Aorta (tissue), 5 donors: Measurements from ENCODE around the gene GNB2. TPM values are rescaled to one million over a fixed set of nuclear protein-coding genes. Genes with fewer than 3 reads are reported as not detected.

Experiments
- ATAC-seq: fragments of 200-7000 bp; cut with Tn5 transposase; one replicate; pipeline ENCODE4 v1.9.1; 2022; ENCODE audit warnings: moderate library complexity; ENCODE audit not compliant: low FRiP score
- DNase-seq, 2 donors: peaks; one replicate each; pipeline ENCODE4 v3.0.0-alpha.2; 2020
- H3K27ac ChIP-seq, 2 donors: one replicate each; pipeline ENCODE4 v1.5.1; 2013; ENCODE audit warnings: low read length in 2 of 2, mild to moderate bottlenecking in 2 of 2, moderate library complexity in 2 of 2, control low read depth in 1 of 2, inconsistent platforms in 1 of 2, low read depth in 1 of 2
- H3K27me3 ChIP-seq, 2 donors: one replicate each; pipeline ENCODE4 v1.6.1; 2013; ENCODE audit warnings: control low read depth in 1 of 2, low read length in 1 of 2, mild to moderate bottlenecking in 1 of 2, moderate library complexity in 1 of 2; ENCODE audit not compliant: insufficient read depth in 2 of 2, control insufficient read depth in 1 of 2
- H3K36me3 ChIP-seq, 2 donors: one replicate each; pipeline ENCODE4 v1.6.1; 2013; ENCODE audit warnings: control low read depth in 1 of 2, low read length in 1 of 2, mild to moderate bottlenecking in 1 of 2; ENCODE audit not compliant: insufficient read depth in 2 of 2, control insufficient read depth in 1 of 2
- H3K4me1 ChIP-seq, 2 donors: one replicate each; pipeline ENCODE4 v1.6.1; 2013; ENCODE audit warnings: low read length in 2 of 2, control low read depth in 1 of 2, mild to moderate bottlenecking in 1 of 2, moderate library complexity in 1 of 2; ENCODE audit not compliant: insufficient read depth in 2 of 2, control insufficient read depth in 1 of 2
- H3K4me3 ChIP-seq, 2 donors: one replicate each; pipeline ENCODE4 v1.5.1; 2013; ENCODE audit warnings: low read length in 2 of 2, control low read depth in 1 of 2, mild to moderate bottlenecking in 1 of 2
- H3K9me3 ChIP-seq: one replicate; pipeline ENCODE4 v1.6.1; 2013; ENCODE audit warnings: mild to moderate bottlenecking, low read length; ENCODE audit not compliant: control insufficient read depth
- WGBS, 2 donors: extraction: QIAGEN DNeasy Blood & Tissue Kit; methylation state at CpG; one replicate each; pipeline ENCODE4 v1.1.7; 2013; 5-methylcytosine and 5-hydroxymethylcytosine counted together
- intact Hi-C, 2 donors: fragments of 100-400 bp; cut with DNase I; formaldehyde crosslinking; loops; one replicate each; pipeline versions ENCODE4 v1.14.2 to v1.15.0; 2022
- polyA plus RNA-seq, 2 donors: library from polyadenylated mRNA; stranded (reverse); fragments of 200-250 nt; gene quantifications; one replicate each; pipeline ENCODE4 v1.2.3, GENCODE V29; 2013
- total RNA-seq, 2 donors: library from RNA; stranded (reverse); fragmentation: NEBNext Ultra II Directional; extraction: Animal tissue kit (Norgen Biotek cat#: 25700); gene quantifications; one replicate each; pipeline ENCODE4 v1.2.1, GENCODE V29; 2021
- donor health status: healthy with polysubstance abuse.
- donor health status: Bipolar disorder and iron deficiency.
- donor health status: DM: no; HTN: no; CAD: no.
- donor health status: DM: no; HTN: no; CAD: no.
- donor health status: DM: yes; HTN: yes; CAD: no.

Gene GNB2
- total and polyA plus RNA-seq, 4 donors: 107 to 227 (median 195) TPM

DNA sequence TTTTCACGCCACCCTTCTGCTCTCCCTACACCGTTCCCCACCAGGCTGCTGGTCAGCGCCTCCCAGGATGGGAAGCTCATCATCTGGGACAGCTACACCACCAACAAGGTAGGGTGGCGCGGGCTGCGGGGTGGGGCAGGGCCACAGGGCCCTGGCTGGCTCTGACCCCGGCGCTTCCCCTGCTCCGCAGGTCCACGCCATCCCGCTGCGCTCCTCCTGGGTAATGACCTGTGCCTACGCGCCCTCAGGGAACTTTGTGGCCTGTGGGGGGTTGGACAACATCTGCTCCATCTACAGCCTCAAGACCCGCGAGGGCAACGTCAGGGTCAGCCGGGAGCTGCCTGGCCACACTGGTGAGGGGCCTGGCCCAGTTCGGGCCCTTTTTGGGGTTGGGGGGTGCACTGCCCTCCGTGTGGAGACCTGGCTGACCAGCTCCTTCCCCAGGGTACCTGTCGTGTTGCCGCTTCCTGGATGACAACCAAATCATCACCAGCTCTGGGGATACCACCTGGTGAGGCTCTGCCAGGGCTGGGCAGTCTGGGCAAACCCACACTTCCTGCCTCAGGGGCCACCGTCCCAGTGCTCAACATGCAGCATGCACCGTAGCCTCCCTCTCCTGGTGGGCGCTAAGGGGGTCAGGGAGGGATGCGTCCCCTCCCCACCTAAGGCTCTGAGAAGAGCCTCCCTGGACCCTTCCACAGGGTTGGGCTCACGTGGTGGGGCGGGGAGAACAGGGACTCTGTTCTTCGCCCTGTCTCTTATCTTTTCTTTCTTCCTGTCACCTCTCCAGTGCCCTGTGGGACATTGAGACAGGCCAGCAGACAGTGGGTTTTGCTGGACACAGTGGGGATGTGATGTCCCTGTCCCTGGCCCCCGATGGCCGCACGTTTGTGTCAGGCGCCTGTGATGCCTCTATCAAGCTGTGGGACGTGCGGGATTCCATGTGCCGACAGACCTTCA, 4.0 kb downstream of the GNB2 start:
- H3K4me3 ChIP-seq: no peak overlapping the region
- 85 to 87% methylated on average over 36 of the region's 36 CpGs for WGBS, 2 donors

DNA sequence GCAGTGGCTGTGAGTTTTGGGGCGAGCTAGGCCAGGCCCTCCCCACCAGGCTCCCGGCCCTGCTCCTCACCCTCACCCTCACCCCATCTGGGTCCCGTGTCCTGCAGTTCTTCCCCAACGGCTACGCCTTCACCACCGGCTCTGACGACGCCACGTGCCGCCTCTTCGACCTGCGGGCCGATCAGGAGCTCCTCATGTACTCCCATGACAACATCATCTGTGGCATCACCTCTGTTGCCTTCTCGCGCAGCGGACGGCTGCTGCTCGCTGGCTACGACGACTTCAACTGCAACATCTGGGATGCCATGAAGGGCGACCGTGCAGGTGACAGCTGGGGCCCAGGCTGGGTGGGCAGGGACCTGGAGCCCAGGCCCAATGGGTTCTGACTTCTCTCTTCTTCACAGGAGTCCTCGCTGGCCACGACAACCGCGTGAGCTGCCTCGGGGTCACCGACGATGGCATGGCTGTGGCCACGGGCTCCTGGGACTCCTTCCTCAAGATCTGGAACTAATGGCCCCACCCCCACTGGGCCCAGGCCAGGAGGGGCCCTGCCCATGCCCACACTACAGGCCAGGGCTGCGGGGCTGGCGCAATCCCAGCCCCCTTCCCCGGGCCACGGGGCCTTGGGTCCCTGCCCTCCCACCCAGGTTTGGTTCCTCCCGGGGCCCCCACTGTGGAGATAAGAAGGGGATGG, 4.9 kb downstream of the GNB2 start:
- WGBS, 2 donors: 68 to 69% methylated on average over 35 of the region's 35 CpGs
- H3K27me3 ChIP-seq: no peaks in the 10 kb centered on the region
- no peaks in the 10 kb centered on the region for H3K9me3 ChIP-seq
- no peak overlapping the region for H3K4me3 ChIP-seq
- H3K4me1 ChIP-seq: no peaks in the 10 kb centered on the region
- no peak for DNase-seq
- H3K36me3 ChIP-seq: peaks cover 0 to 7% of the 10 kb centered on the region in 2 donors
- intact Hi-C loops: loop anchor here in 1 of 2 donors (5.0 kb wide), 1 partner anchor 91 kb away; the partner anchor contains the start of genes FBXO24 and LRCH4
- H3K27ac ChIP-seq: no peak overlapping the region
- ATAC-seq: no peak

More for the DNA sequence above, 4.0 kb downstream of the GNB2 start:
- intact Hi-C loops: loop anchor here in 1 of 2 donors (5.0 kb wide), 1 partner anchor 90 kb away; the partner anchor contains the start of genes FBXO24 and LRCH4
- peaks cover 0 to 7% of the 10 kb centered on the region in 2 donors for H3K36me3 ChIP-seq
- ATAC-seq (no peak), DNase-seq (peak in 1 of 2 donors; percentile 50)
- H3K4me1 ChIP-seq: no peaks in the 10 kb centered on the region
- no peaks in the 10 kb centered on the region for H3K9me3 ChIP-seq
- H3K27ac ChIP-seq: no peak overlapping the region
- no peaks in the 10 kb centered on the region for H3K27me3 ChIP-seq

DNA sequence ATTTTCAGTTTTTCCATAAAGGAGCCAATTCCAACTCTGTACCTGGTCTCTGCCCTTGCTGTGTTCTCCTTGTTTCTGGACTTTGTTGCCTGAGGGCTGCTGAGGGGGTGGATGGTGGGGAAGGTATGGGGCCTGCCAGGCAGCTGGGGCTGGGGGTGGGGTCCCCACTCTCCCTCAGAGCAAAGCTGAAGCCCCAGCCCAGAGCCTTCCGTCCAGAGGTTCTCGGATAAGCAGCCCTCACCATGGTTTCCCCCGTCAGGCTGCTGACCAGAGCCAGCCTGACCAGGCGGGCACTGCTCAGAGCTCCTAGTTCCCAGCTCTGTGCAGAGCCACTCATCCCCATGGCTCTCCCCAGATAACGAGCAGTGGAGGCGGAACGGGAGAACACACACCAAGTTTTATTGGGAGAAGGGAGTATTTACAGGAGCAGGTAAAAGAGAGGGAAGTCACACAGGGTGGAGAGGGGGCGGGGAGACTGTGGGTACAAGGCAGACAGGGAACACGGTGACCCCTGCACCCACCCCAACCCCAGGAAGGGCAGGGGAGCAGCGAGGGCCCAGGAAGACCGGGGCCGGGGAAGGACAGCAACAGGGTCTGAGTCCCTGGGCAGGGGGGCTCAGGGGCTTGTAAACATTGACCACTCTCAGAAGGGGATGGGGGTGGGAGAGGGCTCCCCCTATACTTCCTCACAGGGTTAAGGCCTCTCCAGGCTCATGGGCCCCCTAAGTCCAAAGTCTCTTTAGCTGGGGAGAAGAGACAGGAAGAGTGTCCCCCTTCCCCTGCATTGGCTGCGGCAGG, 5.8 kb downstream of the GNB2 start:
- peaks cover 0 to 8% of the 10 kb centered on the region in 2 donors for H3K36me3 ChIP-seq
- H3K27ac ChIP-seq: no peak overlapping the region
- ATAC-seq (no peak), DNase-seq (no peak)
- no peaks in the 10 kb centered on the region for H3K4me1 ChIP-seq
- H3K4me3 ChIP-seq: no peak overlapping the region
- intact Hi-C loops: loop anchor here in 1 of 2 donors (5.0 kb wide), 1 partner anchor 92 kb away; the partner anchor contains the start of genes FBXO24 and LRCH4
- no peaks in the 10 kb centered on the region for H3K27me3 ChIP-seq
- WGBS, 2 donors: 65 to 68% methylated on average over 13 of the region's 13 CpGs
- H3K9me3 ChIP-seq: no peaks in the 10 kb centered on the region

DNA sequence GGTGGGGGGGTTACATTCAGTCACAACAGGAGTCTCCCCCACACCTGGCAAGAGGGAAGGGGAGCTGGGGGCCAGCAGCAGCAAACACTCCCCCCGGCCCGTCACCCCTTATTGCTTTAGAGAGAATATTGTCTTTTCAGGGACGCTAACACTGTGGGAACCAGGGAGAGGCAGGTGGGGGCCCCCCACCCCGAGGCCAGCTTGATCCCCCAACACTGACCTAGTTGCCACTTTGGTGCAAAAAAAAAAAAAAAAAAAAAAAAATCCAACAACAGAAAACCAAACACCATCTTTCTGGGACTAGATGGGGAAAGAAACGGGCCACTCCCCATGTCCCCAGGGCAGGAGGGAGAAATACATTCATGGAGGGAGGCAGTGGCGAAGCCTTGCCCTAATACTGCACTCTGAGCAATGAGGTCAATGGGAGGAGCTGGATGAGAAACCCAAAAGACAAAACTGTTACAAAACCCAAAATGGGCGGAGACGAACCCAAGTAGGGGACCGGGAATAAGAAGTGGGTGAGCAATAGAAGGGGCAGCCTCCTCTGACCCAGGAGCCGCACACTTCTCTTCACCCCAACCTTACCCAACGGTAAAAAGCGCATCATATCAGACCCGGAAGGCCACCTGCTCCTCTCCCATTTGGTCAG, 6.5 kb downstream of the GNB2 start:
- H3K27ac ChIP-seq: no peak overlapping the region
- ATAC-seq (peak; percentile 45), DNase-seq (no peak)
- H3K9me3 ChIP-seq: no peaks in the 10 kb centered on the region
- intact Hi-C loops: loop anchor here in 1 of 2 donors (5.0 kb wide), 1 partner anchor 93 kb away; the partner anchor contains the start of genes FBXO24 and LRCH4
- H3K36me3 ChIP-seq: peaks cover 0 to 11% of the 10 kb centered on the region in 2 donors
- no peaks in the 10 kb centered on the region for H3K27me3 ChIP-seq
- 69 to 73% methylated on average over 13 of the region's 13 CpGs for WGBS, 2 donors
- no peaks in the 10 kb centered on the region for H3K4me1 ChIP-seq
- H3K4me3 ChIP-seq: no peak overlapping the region

DNA sequence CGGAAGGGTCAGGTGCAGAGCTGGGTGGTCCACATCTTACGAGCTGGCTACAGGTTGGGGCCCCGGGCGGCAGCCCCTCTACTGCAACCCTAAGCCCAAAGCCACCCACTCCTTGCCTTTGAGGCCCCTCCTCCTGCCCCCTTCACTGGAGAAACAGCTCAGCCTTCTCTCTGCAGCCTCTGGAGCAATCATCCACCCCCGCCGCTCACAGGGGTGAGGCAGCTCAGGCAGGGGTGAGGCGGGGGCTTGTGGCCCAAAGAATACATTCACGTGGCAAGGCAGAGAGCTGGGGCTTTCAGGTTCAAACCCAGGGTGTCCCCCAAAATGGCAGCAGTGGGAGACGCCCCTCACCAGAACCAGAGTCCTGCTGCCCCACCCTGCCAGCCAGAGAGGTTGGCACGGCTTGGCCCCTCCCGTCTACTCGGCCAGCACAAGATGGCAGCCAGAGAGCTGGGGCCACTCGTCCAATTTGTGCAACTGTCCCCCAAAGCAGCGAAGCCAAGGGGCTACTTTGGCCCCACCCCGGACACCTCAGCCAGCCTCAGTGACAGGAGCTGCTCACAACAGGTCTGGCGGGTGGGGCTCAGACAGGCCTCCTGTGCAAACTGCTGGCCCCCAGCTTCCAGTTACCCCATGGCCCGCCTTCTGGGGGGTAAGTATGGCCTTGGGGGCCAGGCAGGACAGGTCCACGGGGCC, 7.2 kb downstream of the GNB2 start:
- H3K27ac ChIP-seq: no peak overlapping the region
- H3K4me1 ChIP-seq: no peaks in the 10 kb centered on the region
- intact Hi-C loops: no loop called here

DNA sequence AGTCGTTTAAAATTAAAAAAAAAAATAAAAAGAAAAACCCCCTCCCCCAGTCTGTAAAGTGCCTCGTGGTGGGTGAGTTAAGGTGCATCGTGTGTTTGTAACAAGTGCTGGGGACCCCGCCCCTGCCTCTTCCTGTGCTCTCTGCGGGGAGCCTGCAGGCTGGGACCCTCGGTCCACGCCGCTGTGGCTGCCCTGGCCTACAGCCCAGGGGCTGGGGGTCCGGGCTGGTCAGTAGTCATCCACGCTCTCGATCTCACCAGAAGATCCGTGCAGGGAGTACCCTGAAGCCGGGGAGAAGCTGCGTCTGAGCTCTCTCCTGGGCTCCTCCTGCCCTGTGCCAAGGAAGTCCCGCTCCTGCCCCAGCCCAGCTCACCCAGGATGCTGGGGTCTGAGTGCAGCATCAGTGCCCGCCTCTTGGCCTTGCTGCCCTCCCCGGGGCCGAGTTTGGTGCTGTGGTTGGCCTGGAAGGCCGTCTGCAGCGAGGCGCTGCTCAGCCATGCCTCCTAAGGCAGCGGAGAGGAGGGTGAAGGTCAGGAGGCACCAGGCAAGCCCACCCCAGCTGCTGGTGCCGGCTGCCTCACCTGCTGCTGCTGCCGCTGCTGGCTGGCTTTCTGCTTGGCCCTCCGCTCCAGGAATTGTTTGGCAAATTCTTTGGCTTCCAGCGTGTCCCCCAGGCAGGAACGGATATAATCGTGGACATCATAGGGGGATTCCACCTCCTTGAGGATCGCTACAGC, 8.1 kb downstream of the GNB2 start:
- no peaks in the 10 kb centered on the region for H3K4me1 ChIP-seq
- no peaks in the 10 kb centered on the region for H3K9me3 ChIP-seq
- no peak for DNase-seq
- H3K27me3 ChIP-seq: no peaks in the 10 kb centered on the region
- whole genome bisulfite sequencing, 2 donors: 76% methylated on average over 29 of the region's 29 CpGs
- H3K27ac ChIP-seq: no peak overlapping the region
- H3K36me3 ChIP-seq: peaks cover 0 to 13% of the 10 kb centered on the region in 2 donors
- ATAC-seq: no peak
- no peak overlapping the region for H3K4me3 ChIP-seq
- intact Hi-C loops: no loop called here

More for the DNA sequence above, 7.2 kb downstream of the GNB2 start:
- Histone ChIP-seq H3K4me3 (no peak overlapping the region), H3K27me3 (no peaks in the 10 kb centered on the region), H3K9me3 (no peaks in the 10 kb centered on the region), H3K36me3 (peaks cover 0 to 13% of the 10 kb centered on the region in 2 donors)
- peak in 1 of 2 donors; percentile 56 for DNase-seq
- WGBS, 2 donors: 79% methylated on average over 17 to 18 of the region's 18 CpGs
- no peak for ATAC-seq

DNA sequence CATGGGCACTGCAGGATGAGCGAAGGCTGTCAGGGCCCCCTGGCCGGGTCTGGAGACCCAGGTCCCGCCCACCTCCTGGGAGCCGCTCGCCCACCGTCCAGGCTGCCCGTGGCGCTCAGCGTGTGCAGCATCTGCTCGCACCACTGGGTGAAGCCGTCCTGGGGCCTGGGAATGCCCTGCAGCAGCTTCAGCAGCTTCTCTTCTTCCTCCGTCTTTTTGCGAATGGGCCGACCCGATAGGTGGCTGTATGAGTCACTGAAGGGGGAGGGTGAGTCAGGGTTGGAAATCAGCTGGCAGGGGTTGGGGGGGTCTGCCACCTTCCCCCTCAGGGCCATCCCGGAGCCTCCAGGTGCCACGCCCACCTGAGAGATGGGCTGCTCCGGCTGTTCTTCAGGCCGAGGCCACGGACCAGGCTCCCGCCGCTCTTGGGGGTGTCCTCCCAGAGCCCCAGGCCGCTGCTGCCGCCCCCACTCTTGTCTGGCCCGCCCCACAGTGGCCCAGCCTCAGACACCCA, 8.7 kb downstream of the GNB2 start:
- peaks cover 2 to 10% of the 10 kb centered on the region in 2 donors for H3K36me3 ChIP-seq
- intact Hi-C loops: no loop called here
- no peak overlapping the region for H3K27ac ChIP-seq
- H3K4me1 ChIP-seq: no peaks in the 10 kb centered on the region
- no peak overlapping the region for H3K4me3 ChIP-seq
- DNase-seq: no peak
- no peaks in the 10 kb centered on the region for H3K27me3 ChIP-seq
- no peaks in the 10 kb centered on the region for H3K9me3 ChIP-seq
- no peak for ATAC-seq
- 74 to 75% methylated on average over 25 of the region's 25 CpGs for WGBS, 2 donors
